Fibroblast of lung (primary cell): ENCODE data around the gene CUBN. TPM values are rescaled to one million over a fixed set of nuclear protein-coding genes. Genes with fewer than 3 reads are reported as not detected.

ENCODE experiments used
- DNase-seq, 2 donors: peaks; one replicate each; pipeline versions ENCODE4 v3.0.0 to v3.0.0-alpha.2; 2010; ENCODE audit warnings: low read depth in 2 of 2
- H2AFZ ChIP-seq: 2 replicates; pipeline ENCODE4 v1.5.1; 2012; ENCODE audit warnings: low read length, control low read depth, inconsistent platforms
- H3K27ac ChIP-seq: 2 replicates; pipeline ENCODE4 v1.5.1; 2011; ENCODE audit warnings: low read length, control low read depth; ENCODE audit not compliant: insufficient read depth
- H3K27me3 ChIP-seq: 2 replicates; pipeline ENCODE4 v1.5.1; 2011; ENCODE audit warnings: mild to moderate bottlenecking, low read length; ENCODE audit not compliant: control insufficient read depth, insufficient read depth
- H3K36me3 ChIP-seq: 2 replicates; pipeline ENCODE4 v1.5.1; 2011; ENCODE audit warnings: low read length; ENCODE audit not compliant: control insufficient read depth, insufficient read depth
- H3K4me1 ChIP-seq: 2 replicates; pipeline ENCODE4 v1.5.1; 2011; ENCODE audit warnings: low read length; ENCODE audit not compliant: control insufficient read depth, insufficient read depth; ENCODE audit errors: extremely low read depth
- H3K4me2 ChIP-seq: 2 replicates; pipeline ENCODE4 v1.5.1; 2011; ENCODE audit warnings: low read length, control low read depth; ENCODE audit not compliant: insufficient read depth; ENCODE audit errors: extremely low read depth
- H3K4me3 ChIP-seq, 4 experiments: fragments of 200-600 bp in 1 of 4; sonication (generic) in 1 of 4; replicated peaks in 1 of 4; 2 replicates each; pipeline ENCODE4 v1.5.1; 2011 to 2016; ENCODE audit warnings: low read length in 4 of 4, low read depth in 3 of 4, mild to moderate bottlenecking in 3 of 4, control low read depth in 2 of 4, inconsistent platforms in 1 of 4, mixed read lengths in 1 of 4; ENCODE audit not compliant: insufficient read depth in 1 of 4; ENCODE audit errors: control extremely low read depth in 1 of 4
- H3K79me2 ChIP-seq: 2 replicates; pipeline ENCODE4 v1.5.1; 2012; ENCODE audit warnings: mild to moderate bottlenecking, low read length, inconsistent platforms; ENCODE audit not compliant: control insufficient read depth, insufficient read depth
- H3K9ac ChIP-seq: 2 replicates; pipeline ENCODE4 v1.5.1; 2011; ENCODE audit warnings: mild to moderate bottlenecking, low read length, control low read depth; ENCODE audit not compliant: insufficient read depth
- H3K9me3 ChIP-seq: 2 replicates; pipeline ENCODE4 v1.5.1; 2012; ENCODE audit warnings: low read depth, low read length; ENCODE audit not compliant: control insufficient read depth, insufficient read depth
- H4K20me1 ChIP-seq: 2 replicates; pipeline ENCODE4 v1.5.1; 2011; ENCODE audit warnings: low read length; ENCODE audit not compliant: control insufficient read depth, insufficient read depth; ENCODE audit errors: extremely low read depth
- CTCF ChIP-seq, 2 donors: IDR thresholded peaks in 1 of 2; conservative IDR thresholded peaks in 1 of 2; 1 replicate in 1 of 2; 2 replicates in 1 of 2; pipeline ENCODE4 v1.5.1; 2011 to 2012; ENCODE audit warnings: low read length in 2 of 2, control low read depth in 1 of 2, inconsistent platforms in 1 of 2, low read depth in 1 of 2, mild to moderate bottlenecking in 1 of 2
- EZH2 ChIP-seq: IDR thresholded peaks from 2 replicates; pipeline ENCODE4 v1.5.1; 2012; ENCODE audit warnings: low read length, control low read depth, mild to moderate bottlenecking; ENCODE audit errors: missing control alignments
- polyA plus RNA-seq, 2 donors: library from polyadenylated mRNA; depleted of rRNA in 1 of 2; stranded (reverse) in 1 of 2; unstranded in 1 of 2; fragments of >200 nt; gene quantifications; 2 replicates each; pipeline ENCODE4 v1.2.1, GENCODE V29; 2011 to 2012; ENCODE audit warnings: missing spikeins in 1 of 2
- total RNA-seq: library from RNA; depleted of rRNA; stranded (reverse); fragments of >200 nt; gene quantifications from 2 replicates; pipeline ENCODE4 v1.2.1, GENCODE V29; 2014

Gene CUBN
- total and polyA plus RNA-seq, 2 donors (not counting 1 experiment from before 2014, with no cell fraction given), result 1.3 to 1.5 TPM

DNA sequence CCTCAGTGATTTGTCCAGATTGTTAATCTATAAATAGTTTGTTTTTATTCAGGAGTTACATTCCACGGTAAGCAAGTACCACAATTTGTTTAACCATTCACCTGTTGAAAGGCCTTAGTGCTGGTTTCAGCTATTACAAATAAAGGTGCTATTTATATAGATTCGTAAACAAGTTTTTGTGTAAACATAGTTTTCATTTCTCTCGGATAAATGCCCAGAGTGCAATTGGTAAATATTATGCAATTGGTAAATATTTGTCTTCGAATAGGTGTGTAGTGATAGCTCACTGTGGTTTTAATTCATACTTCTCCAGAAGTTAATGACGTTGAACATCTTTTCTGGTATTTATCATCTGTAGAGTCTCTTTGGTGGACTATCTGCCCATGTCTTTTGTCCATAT is 235.9 kb downstream of the CUBN start:
- Histone ChIP-seq H4K20me1 (no peaks in the 10 kb centered on the region), H3K27ac (no peak overlapping the region), H3K36me3 (no peaks in the 10 kb centered on the region), H3K27me3 (no peaks in the 10 kb centered on the region), H3K9ac (no peak overlapping the region), H3K4me1 (no peaks in the 10 kb centered on the region), H3K79me2 (no peaks in the 10 kb centered on the region), H3K9me3 (no peaks in the 10 kb centered on the region), H2AFZ (no peak overlapping the region), H3K4me3 (no peak overlapping the region), H3K4me2 (no peak overlapping the region)
- no peak for TF ChIP-seq EZH2
- no peak for DNase-seq

- no peaks in the 10 kb centered on the region for H3K79me2 ChIP-seq
- H3K36me3 ChIP-seq, result no peaks in the 10 kb centered on the region
- no peaks in the 10 kb centered on the region for H4K20me1 ChIP-seq
- H2AFZ ChIP-seq, result no peak overlapping the region
- H3K27me3 ChIP-seq, result no peaks in the 10 kb centered on the region
- no peak overlapping the region for H3K27ac ChIP-seq
- no peak overlapping the region for H3K4me3 ChIP-seq
- no peak overlapping the region for H3K4me2 ChIP-seq
- peak; percentile 82 for DNase-seq
- TF ChIP-seq EZH2 (no peak), CTCF (conservative IDR thresholded peaks at IDR 0.05 in 1 of 2, IDR thresholded peaks at IDR 0.05 in 1 of 2; ENCODE audit: low read depth in 1 of 2, low read length in 2 of 2) (peak; percentile 48 to 53)
- H3K4me1 ChIP-seq, result no peaks in the 10 kb centered on the region
- H3K9ac ChIP-seq, result no peak overlapping the region
- H3K9me3 ChIP-seq, result no peaks in the 10 kb centered on the region
These were observed 238.0 kb downstream of the CUBN start for GRCh38 chr10:16891375-16892313.

DNA sequence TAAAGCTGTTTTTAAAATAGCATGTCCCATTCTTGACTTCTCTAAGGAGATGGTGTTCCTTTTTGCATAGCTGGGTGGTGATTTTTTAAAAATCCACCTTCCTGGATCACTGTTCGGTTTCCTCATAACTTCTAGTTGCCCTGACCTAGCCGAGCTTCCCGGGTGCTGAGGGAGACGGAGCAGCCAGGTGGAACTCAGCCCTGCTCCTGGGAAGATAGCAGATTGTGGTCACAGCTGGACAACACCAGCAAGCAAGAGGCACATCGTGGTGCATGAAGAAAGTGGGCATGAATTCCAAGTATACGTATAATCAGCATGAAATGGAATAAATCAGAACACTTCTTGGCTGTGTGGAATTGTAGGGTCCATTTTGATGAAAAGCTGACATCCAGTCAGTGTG is 238.9 kb downstream of the CUBN start:
- Histone ChIP-seq H2AFZ (no peak overlapping the region), H4K20me1 (no peaks in the 10 kb centered on the region), H3K9me3 (no peaks in the 10 kb centered on the region), H3K27ac (no peak overlapping the region), H3K4me1 (no peaks in the 10 kb centered on the region), H3K4me3 (no peak overlapping the region), H3K9ac (no peak overlapping the region), H3K79me2 (no peaks in the 10 kb centered on the region), H3K27me3 (no peaks in the 10 kb centered on the region), H3K4me2 (no peak overlapping the region), H3K36me3 (no peaks in the 10 kb centered on the region)
- DNase-seq, result no peak
- TF ChIP-seq EZH2 (no peak), CTCF (conservative IDR thresholded peaks at IDR 0.05 in 1 of 2, IDR thresholded peaks at IDR 0.05 in 1 of 2; ENCODE audit: low read depth in 1 of 2, low read length in 2 of 2) (no peak)
